Activated naive CD4-positive, alpha-beta T cell (primary cell): ENCODE results near the gene FAM186B.

ENCODE experiments used
- DNase-seq, 4 experiments: peaks; one replicate each; lab custom pipeline; 2025; lab: John Stamatoyannopoulos, UW

FAM186B gene

DNA sequence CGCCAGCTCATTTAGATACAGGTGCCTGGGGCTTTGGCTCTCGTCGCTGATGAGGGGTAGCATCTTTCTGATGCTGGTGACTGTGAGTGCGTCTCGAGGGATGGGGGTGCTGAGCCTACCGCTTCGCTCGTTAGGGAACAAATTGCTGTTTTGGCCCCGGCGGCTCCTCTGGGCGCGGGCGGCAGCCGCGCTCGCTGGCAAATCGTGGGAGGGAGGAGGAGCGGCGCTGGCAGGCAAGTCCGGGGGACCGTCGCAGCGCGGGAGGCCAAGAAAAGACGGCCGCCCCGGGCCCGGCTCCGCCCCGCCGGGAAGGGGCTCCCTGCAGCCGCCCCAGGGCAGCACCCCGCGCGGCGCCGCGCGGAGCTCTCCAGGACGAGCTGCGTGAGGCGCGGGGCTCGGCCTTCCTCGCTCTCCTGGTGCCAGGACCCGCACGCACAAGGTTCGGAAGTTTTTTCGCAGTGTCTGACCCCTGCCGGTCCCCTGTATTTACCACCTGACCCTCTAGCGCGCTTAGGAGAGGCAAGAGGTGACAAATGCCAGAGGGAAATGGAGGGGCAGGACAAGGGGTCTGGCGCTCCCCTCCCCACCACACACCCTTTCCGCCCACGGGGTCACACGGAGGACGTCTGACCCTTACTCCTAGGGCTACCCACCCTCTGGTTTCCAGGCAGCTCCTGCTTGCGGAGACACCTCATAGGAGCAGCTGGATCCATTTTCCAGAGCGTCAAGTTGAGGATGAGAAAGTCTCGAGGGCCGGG is 67.5 kb downstream of the FAM186B start:
- no peak for DNase-seq
